Activated CD4-positive, CD25-positive, alpha-beta regulatory T cell treated with anti-CD3 and anti-CD28 coated beads, Interleukin-2, amount 50 U/mL, for 24 hours (primary cell): Measurements from ENCODE around the gene FUBP1.
"Not testable (repeated sequence)": the region's sequence is repeated elsewhere in the genome, so short reads cannot be mapped to it uniquely, and the experiment has no call there.

Source experiments
- ATAC-seq, 2 donors: fragments of 150-1000 bp; cut with Tn5 transposase; one replicate each; pipeline ENCODE4 v1.10.0; 2021; ENCODE audit warnings: mild to moderate bottlenecking in 1 of 2, moderate library complexity in 1 of 2

The FUBP1 gene, protein sequence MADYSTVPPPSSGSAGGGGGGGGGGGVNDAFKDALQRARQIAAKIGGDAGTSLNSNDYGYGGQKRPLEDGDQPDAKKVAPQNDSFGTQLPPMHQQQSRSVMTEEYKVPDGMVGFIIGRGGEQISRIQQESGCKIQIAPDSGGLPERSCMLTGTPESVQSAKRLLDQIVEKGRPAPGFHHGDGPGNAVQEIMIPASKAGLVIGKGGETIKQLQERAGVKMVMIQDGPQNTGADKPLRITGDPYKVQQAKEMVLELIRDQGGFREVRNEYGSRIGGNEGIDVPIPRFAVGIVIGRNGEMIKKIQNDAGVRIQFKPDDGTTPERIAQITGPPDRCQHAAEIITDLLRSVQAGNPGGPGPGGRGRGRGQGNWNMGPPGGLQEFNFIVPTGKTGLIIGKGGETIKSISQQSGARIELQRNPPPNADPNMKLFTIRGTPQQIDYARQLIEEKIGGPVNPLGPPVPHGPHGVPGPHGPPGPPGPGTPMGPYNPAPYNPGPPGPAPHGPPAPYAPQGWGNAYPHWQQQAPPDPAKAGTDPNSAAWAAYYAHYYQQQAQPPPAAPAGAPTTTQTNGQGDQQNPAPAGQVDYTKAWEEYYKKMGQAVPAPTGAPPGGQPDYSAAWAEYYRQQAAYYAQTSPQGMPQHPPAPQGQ

DNA sequence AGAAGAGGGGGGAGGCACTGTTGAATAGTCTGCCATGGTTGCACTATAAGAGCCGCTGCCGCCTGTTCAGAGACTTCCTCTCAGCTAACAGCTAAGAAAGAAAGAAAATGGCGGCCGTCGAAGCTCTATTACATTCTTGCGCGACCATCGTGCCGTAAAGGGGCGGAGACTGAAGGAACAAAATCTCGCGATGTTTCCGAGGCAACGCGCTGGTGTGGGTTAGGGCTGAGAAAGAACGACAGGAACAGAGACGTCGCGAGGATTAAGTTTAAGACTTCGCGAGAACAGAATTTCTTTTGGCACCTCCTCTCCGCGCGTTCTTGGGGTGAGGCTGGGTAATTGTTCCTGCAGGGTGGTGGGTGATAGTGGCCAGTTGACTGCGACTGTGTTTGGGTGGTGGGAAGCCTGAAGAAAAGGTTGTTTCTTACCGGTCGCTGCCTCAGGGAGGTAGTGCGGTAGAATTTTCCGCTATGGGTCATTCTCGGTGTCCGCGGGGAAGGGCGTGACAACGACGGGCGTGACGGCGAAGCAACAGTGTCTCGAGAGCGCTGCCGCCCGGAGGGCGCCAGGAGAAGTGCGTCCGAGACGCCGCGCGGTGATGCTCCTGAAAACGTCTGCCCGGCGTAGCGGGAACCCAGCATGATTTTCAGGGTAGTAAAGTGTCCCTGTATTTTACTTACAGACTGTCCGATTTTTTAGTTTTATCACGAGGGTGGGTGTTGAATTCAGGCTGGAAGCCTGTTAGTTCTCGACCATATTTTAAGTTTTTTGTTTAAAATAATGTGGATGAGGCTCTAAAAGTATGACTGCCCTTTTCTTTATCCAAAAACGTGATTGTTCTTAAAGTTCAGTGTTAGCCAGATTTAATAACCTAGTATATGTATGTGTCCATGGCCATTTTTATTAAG is at the start of gene FUBP1:
Gene FUBP1 (minus strand): TSS at position 104 of the 908 bp plus-strand sequence. CDS start 68 bp downstream, at position 36.
- ATAC-seq, result peak; percentile 74 to 76

DNA sequence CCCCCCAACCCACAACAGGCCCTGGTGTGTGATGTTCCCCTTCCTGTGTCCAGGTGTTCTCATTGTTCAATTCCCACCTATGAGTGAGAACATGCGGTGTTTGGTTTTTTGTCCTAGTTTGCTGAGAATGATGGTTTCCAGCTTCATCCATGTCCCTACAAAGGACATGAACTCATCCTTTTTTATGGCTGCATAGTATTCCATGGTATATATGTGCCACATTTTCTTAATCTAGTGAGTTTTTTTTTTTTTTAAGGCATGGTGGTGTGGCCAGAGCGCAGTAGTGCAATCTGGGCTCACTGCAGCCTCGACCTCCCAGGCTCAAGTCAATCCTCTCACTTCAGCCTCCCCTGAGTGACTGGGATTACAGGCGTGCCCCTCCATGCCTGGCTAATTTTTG is 42.3 kb upstream of the FUBP1 start:
- ATAC-seq, result not testable (repeated sequence)

DNA sequence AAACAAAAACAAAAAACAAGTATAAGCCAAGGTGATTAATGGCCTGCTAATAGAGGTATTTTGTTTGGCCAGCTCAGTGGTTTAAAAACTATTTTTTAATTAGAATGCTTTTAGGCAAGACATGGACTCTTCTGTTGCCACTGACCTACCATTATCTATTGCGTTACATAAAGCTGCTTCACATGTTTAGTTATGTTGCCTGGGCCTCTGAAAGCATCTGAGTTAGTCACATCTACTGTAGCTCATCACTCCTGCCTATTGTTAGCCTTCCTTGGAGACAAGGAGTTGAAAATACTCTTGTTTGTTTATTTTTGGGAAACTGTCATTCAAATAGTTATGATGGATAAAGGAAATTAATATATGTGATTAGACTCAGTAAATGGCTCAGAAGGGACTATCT is 40.2 kb upstream of the FUBP1 start:
- ATAC-seq, result no peak

DNA sequence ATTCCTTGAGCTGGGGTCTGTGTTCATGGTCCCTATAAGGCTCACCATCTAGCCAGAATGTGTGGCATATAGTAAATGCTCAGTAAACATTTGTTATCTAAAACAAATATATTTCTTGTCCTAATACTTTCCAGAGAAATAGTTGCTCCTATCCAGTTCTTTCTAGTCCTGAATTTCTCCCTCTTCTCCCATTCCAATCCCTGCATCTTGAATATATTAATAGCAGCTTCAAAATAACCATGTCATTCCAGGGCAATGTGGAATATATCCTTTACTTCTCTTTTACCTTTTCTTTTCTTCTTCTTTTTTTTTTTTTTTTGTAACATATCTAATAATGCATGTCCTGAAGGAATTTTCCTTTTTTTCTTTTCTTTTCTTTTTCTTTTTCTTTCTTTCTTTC is 36.3 kb upstream of the FUBP1 start:
- ATAC-seq, result no peak

DNA sequence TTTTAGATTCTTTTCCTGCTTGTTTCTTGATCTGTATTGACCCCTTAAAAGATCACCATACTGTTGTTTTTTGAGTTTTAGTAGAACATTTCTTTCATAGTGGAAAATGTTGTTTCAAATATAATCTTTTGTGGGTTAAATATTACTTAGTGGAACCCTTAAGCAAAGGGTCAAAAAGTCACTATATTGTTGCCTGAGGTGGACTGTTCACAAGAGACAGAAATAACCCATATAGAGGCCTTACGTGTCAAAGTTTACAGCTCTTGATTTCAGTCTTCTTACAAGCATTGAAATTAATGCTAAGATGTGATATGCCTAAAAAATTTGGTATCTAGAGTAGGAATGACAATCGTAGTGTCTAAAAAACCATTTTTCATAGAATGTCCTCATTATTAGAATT is 32.2 kb upstream of the FUBP1 start:
- no peak for ATAC-seq

DNA sequence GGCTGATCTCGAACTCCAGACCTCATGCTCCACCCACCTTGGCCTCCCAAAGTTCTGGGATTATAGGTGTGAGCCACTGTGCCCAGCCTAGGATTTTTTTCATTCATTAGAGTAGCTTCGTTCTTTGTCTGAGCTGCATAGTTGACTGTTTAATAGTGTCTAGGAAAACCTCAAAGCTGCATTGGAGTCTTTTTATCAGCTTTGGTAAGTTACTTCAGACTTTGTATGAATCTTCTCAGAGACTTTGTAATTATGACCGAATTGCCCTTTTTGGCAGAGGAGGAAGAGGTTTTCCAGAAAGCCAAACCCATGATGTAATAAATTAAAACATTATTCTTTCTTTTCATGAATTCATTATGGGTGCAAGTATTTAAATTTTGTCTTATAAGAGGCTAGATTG is 31.0 kb upstream of the FUBP1 start:
- ATAC-seq, result no peak

DNA sequence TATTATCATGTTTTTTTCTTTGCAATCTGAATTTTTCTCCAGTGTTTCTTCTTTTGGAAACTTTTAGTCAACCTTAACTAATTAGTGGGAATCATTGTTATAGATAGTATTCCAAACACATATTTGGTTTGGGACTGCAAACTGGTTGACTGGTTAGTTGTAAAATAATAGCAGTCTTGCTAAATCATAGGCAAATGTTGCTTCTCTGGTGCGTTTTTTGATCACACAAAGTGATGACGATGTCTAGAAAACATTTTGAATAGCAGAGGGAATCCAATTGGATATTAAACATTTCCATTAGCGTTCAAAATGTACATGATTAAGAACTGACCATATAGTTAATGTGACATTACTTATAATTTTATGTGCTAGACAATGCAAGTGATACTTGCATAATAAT is 30.4 kb upstream of the FUBP1 start:
- no peak for ATAC-seq

DNA sequence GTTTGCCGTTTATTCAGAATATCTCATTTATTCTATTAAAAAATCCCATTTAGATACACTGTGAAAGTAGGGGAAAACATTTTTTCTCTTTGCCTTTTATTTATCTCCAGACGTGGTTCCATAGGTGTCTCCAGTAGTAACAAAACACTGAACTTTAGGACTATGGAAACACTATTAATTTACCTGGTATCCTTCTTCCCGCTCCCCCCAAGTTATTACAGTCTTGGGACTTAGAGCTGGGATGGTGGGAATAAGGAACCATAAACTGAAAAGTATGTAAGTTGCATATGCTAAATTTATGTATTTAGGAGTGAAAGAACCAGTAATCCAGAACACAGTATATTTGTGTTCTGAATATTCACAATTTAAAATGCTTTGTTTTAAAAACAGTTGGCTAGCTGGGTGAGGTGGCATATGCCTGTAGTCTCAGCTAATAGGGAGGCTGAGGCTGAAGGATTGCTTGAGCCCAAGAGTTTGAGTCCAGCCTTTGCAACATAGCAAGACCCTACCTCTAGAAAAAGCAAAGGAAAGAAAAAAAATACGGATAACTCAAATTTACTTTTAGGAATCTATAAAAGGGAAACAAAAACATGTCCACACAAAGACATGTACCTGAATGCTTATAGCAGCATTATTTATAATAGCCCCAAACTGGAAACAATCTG is 28.9 kb upstream of the FUBP1 start:
- ATAC-seq, result no peak

DNA sequence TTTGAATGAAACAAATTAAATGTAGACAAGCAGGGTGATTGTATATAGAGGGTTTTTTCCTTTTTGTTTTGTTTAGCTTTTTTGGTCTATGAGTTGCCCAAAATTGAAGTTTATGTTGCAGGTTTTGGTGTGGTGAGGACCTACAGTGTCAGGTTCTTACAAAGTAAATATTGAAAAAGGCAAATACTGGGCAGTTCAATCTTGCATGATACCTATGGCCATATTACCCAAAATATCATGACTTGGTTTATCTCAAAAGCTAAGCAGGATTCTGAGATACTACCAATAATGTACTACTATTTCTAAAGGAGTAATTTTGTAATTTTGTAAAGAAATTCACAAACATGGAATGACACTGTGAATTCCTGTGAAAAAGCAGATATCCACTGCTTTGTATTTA is 27.6 kb upstream of the FUBP1 start:
- no peak for ATAC-seq

DNA sequence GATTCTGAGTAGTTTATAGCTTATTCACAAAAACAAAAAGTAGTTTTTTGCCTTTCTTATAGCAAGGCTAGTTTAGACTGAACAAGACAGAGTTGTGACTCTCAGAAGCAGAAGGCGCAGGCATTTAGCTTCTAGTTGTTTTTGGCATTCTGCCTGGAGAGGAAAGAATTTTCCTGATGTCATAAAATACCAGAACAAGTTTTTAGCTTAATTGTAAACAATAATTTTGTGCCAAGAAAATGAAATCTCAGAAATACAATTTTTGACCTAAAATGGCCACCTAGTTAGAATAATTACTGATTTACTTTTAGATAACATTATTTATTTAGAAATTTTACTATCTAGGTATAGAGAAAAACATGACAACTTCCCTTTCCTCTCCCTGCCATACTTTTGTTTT is 26.9 kb upstream of the FUBP1 start:
- ATAC-seq, result no peak

DNA sequence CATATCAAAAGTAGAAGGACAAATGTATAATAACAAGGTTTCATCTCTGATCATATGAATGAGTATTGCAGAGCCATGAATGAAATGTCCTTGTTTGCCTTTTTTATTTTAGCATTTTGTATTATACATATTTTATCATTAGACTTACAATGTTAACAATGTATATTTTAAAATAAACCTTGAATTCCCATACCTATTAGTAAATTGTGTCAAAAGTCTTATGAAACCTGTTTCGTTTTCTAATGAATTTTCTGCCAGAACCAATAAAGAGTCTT is 26.5 kb upstream of the FUBP1 start:
- ATAC-seq, result no peak

DNA sequence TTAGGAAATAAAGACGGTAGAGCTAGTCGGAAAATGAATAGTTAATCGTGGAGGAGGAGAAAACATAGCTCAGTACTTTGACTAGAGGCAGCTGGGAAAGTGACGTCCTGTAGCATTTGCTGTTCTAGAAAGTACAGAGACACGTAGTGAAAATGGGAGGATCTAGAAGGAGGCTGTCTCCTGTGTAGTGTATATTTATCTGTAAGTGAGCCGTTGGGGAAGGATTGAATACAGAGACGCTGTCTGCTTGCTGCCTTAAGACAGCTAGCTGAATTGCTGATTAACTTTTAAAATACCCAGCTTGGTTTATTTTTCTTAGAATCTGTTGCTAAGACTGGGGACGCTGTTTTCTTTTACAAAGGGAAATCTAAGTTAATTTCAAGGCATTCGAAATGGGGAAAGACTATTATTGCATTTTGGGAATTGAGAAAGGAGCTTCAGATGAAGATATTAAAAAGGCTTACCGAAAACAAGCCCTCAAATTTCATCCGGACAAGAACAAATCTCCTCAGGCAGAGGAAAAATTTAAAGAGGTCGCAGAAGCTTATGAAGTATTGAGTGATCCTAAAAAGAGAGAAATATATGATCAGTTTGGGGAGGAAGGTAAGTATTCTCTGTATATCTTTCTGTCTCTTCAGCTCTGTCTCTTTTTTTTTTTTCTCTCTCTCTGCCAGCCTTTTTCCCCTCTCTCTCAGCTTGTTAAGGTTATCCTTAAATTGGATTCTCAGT is 26.0 kb upstream of the FUBP1 start, which contains the start of gene DNAJB4:
Gene DNAJB4 (plus strand): TSS at position 221 of the 729 bp plus-strand sequence. CDS start 172 bp downstream, at position 393.
- ATAC-seq, result peak; percentile 97 to 98

DNA sequence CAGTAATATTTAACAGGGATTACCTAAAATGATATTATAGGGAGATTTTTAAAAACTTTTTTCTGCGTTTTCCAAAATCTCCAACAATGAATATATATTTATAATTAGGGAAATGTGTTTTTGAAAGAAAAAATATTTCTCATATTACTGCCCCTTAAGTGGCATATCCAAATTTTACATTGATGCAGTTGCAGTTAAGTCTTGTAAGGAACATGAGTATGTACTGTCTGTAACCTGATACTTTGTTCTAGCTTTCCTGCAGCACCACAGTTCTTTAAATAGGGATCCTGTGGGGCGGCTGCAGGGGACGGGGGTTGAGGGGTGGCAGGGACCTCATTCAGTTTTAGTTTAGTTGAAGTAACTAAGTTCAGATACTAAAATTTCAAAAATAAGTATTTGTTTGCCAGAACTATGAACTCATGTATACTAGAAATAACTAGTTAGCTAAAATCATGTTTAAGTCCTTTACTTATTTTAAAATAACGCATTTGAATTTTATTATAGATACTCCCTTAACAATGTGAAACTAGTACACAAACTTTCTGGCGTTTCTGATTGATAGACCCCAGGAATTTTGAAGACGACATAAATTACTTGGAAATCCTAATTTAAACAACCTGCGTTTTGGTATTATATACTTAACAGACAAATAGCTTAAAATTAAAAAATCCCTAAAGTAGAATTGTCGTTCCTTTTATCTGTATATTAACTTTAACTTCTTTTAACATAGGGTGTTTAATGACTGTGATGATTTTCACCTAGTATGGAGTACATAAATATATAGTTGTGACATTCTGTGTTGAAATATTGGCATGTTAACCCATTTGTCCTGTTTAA is 25.2 kb upstream of the FUBP1 start:
- ATAC-seq, result peak; percentile 50 to 62

DNA sequence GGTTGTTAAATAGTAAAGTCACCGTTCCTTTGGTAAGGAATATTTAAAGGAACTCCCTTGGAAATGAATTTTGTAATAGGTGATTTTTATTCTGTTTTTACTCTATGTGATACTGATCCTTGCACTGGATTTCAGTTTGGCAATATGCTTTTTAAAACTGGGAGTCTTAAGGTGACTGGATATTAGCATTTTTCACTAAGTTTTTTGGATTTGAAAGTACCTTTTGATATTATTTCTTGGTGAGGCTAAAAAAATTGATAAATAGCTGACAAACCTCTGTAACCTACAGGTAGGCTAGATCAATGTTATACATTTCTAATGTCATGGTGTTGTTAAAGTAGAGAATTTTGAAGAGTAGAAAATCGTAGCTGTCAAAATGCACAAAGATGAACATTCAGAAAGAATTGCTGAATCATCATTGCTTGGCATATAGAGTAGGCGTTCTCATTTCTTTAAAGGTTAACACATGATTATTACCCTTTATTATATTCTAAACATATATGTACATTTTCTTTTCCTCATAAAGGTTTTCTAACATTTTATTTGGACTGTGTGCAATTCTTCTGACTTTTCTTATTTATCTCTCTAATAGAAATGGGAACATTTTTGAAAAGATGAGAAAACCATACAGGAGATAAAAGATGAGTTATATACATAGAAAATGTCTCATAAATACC is 24.3 kb upstream of the FUBP1 start:
- ATAC-seq, result no peak

DNA sequence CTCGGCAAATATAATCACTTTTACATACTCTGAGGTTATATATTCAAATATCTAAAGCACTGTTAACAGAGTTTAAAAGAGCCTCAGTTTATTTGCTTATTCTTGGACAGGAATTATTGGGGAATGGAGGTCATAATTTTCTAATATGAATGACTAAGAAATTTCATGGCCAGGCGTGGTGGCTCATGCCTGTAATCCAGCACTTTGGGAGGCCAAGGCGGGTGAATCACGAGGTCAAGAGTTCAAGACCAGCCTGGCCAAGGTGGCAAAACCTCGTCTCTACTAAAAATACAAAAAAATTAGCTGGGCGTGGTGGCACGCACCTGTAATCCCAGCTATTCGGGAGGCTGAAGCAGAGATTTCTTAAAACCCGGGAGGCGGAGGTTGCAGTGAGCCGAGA is 21.7 kb upstream of the FUBP1 start:
- ATAC-seq, result not testable (repeated sequence)

DNA sequence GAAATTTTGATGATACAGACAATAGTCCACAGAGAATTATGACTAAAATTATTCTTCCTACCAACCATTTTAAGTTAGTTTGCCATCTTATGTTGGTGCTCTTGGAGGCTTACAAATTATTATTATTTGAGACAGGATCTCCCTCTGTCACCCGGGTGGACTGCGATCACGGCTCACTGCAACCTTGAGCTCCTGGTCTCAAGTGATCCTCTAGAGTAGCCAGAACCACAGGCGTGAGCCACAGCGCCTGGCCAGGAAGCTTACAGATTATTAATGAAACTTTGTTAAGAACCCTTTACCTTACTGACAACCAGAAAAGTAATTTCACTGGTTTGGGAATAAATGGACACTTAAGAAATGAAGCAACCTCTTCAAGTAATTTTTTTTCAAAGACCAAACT is 17.9 kb upstream of the FUBP1 start:
- no peak for ATAC-seq

DNA sequence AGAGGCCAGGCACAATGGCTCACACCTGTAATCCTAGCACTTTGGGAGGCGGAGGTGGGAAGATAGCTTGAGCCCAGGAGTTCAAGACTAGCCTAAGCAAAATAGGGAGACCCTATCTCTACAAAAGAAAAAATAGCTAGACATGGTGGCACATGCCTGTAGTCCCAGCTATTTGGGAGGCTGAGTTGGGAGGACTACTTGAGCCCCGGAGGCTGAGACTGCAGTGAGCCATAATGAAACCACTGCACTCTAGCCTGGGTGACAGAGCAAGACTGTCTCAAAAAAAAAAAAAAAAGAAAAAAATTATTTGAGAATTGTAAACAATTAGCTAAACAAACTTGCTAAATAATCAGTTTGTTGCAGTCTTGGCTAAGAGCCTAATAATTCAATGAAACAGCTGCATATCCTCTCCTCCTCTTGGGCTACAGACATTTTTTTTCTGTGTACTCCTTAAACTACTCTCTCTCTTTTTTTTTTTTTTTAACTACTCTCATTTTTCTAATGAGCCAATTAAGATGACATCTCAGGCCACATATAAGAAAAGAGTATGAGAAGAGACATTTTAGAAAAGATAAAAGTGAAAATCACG is 15.3 kb upstream of the FUBP1 start:
- no peak for ATAC-seq

DNA sequence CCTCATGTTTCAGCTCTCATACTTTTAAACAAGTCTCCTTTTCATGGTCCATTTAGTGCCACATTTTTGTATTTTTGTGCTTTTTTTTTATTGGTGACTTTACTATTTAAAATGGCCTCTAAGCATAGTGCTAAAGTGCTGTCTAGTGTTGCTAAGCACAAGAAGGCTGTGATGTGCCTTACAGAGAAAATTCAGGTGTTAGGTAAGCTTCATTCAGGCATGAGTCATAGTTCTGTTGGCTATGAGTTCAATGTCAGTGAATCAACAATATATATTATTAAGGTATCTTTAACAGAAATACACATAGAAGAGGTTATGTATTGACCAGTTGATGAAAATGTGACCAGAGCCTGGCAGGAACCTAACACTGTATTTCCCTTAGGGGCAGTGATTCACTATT is 12.8 kb upstream of the FUBP1 start:
- ATAC-seq, result peak; percentile 30 to 39

DNA sequence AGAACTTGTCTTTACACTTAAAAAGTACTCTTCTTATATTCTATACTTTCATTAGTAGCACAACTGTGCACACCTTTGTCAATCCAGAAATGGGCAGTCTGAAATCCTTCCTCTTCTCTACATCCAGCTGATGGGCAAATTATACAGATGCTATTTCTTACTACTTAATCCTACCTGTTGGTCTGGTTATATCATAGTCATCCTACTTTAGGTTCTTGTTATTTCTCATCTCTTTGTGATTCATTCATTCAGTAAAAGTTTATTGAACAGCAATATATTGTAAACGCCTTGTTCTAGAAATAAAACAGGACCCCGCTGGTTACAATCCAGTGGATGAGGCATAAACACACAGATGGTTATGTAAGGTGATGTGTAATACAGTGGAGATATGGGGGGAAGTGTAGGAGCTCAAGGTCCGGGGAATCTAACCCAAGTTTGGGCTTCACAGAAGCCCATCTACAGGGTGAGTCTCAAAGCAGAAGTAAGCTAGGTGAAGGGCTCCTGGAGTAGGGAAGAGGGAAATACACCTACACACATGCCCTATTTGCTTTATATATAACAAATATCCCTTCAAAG is 11.8 kb upstream of the FUBP1 start:
- peak; percentile 25 to 30 for ATAC-seq

DNA sequence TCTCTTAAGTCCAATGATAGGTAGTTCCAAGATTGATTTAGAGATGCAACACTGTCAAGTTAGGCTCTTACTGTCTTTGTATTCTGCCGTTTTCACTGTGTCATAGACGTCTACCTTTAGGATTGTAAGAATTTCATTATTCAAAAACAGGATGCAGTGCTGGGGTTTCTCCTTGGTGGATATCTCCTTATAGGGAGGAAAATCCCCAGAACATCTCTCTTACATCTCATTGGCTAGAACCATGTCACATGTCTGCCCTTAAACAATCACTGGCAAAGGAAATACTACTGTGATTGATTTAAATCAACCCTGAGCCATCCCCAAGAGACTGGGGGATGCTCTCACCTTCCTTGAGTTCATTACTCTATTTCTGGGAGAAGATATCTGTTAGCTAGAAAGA is 10.9 kb upstream of the FUBP1 start:
- ATAC-seq, result no peak
